K562 (cell line): ENCODE data around the gene SLC9A3. TPM values are rescaled to one million over a fixed set of nuclear protein-coding genes. Genes with fewer than 3 reads are reported as not detected.

ENCODE experiments used
- ATAC-seq: fragments of 200-7000 bp; cut with Tn5 transposase; 3 replicates; pipeline ENCODE4 v1.9.1; 2020; ENCODE audit warnings: moderate library complexity
- BruUV-seq: library from RNA; stranded (reverse); fragments of 400-500 nt; replicated peaks from 2 replicates; lab custom pipeline; 2021; lab: Mats Ljungman, UMichigan
- CTCF ChIA-PET: fragments of 300-600 bp; formaldehyde crosslinking; extraction: SDS; loops from one replicate; lab custom pipeline; 2021; ENCODE audit warnings: low intra/inter-chr PET ratio; lab: Yijun Ruan, JAX
- POLR2A ChIA-PET: fragments of 300-600, 350-650 bp; sonication (Branson Sonifier 250); formaldehyde crosslinking; extraction: SDS; loops from one replicate; lab custom pipeline; 2021; ENCODE audit warnings: antibody characterized with exemption, inconsistent platforms; lab: Yijun Ruan, JAX
- DNase-seq, 4 experiments: peaks; one replicate each; pipeline versions ENCODE4 v3.0.0 to v3.0.0-alpha.2; 2011 to 2018; ENCODE audit warnings: low spot score in 3 of 4, mixed read lengths in 3 of 4; ENCODE audit errors: extremely low read depth in 1 of 4
- FAIRE-seq: peaks from 2 replicates; lab custom pipeline; 2011; peaks lifted over from hg19 to GRCh38; lab: Jason Lieb, UNC
- H2AFZ ChIP-seq: 2 replicates; pipeline ENCODE4 v1.6.0; 2011; ENCODE audit warnings: low read depth, low read length, control low read depth, inconsistent platforms
- H3K27ac ChIP-seq: fragments of 200-600 bp; 3 replicates; pipeline ENCODE4 v1.8.0; 2011; ENCODE audit warnings: low read depth, mild to moderate bottlenecking, control low read depth, inconsistent platforms, low read length, moderate library complexity, mixed read lengths; ENCODE audit errors: extremely low read depth
- H3K27me3 ChIP-seq, 2 experiments: fragments of 300-600 bp in 1 of 2; 2 replicates in 1 of 2; 3 replicates in 1 of 2; pipeline versions ENCODE4 v1.6.0 to v1.8.0; 2011; ENCODE audit warnings: inconsistent platforms in 2 of 2, low read length in 2 of 2, mild to moderate bottlenecking in 1 of 2, mixed read lengths in 1 of 2, moderate library complexity in 1 of 2; ENCODE audit not compliant: control insufficient read depth in 2 of 2, insufficient read depth in 2 of 2
- H3K36me3 ChIP-seq: fragments of 300-600 bp; 3 replicates; pipeline ENCODE4 v1.8.0; 2011; ENCODE audit warnings: mild to moderate bottlenecking, low read length, inconsistent platforms; ENCODE audit not compliant: control insufficient read depth, insufficient read depth
- H3K4me1 ChIP-seq, 2 experiments: fragments of 200-600 bp in 1 of 2; replicated peaks in 1 of 2; 2 replicates in 1 of 2; 3 replicates in 1 of 2; pipeline versions ENCODE4 v1.5.1 to v1.8.0; 2011; ENCODE audit warnings: inconsistent platforms in 2 of 2, low read length in 2 of 2, mild to moderate bottlenecking in 1 of 2, mixed read lengths in 1 of 2, moderate library complexity in 1 of 2; ENCODE audit not compliant: control insufficient read depth in 2 of 2, insufficient read depth in 2 of 2
- H3K4me2 ChIP-seq: 2 replicates; pipeline ENCODE4 v1.6.1; 2011; ENCODE audit warnings: low read length, control low read depth, inconsistent platforms, mixed read lengths; ENCODE audit not compliant: insufficient read depth
- H3K4me3 ChIP-seq: fragments of 200-600 bp; sonication (generic), shearing (Covaris generic); 2 replicates; pipeline ENCODE4 v1.5.1; 2016; ENCODE audit warnings: control low read depth, inconsistent platforms
- H3K79me2 ChIP-seq: fragments of 200-600 bp; 3 replicates; pipeline ENCODE4 v1.8.0; 2011; ENCODE audit warnings: low read length, inconsistent platforms; ENCODE audit not compliant: control insufficient read depth, insufficient read depth
- H3K9ac ChIP-seq, 2 experiments: 2 replicates each; pipeline versions ENCODE4 v1.6.0 to v1.6.1; 2011; ENCODE audit warnings: low read depth in 2 of 2, low read length in 2 of 2, control low read depth in 1 of 2, inconsistent platforms in 1 of 2, mild to moderate bottlenecking in 1 of 2, mixed read lengths in 1 of 2; ENCODE audit not compliant: insufficient read depth in 1 of 2
- H3K9me1 ChIP-seq: one replicate; pipeline ENCODE4 v1.6.0; 2011; ENCODE audit warnings: inconsistent platforms, mild to moderate bottlenecking, low read length, moderate library complexity; ENCODE audit not compliant: control insufficient read depth, insufficient read depth
- H3K9me3 ChIP-seq: replicated peaks from 2 replicates; pipeline ENCODE4 v1.5.1; 2011; ENCODE audit warnings: low read depth, low read length, inconsistent platforms; ENCODE audit not compliant: control insufficient read depth, insufficient read depth
- H4K20me1 ChIP-seq: replicated peaks from 2 replicates; pipeline ENCODE4 v1.6.1; 2011; ENCODE audit warnings: low read length, inconsistent platforms, mixed read lengths; ENCODE audit not compliant: control insufficient read depth, insufficient read depth
- DEAF1 ChIP-seq: fragments of 450-650 bp; formaldehyde crosslinking; IDR thresholded peaks from 2 replicates; pipeline ENCODE4 v1.4.0; 2020; ENCODE audit warnings: mild to moderate bottlenecking, moderate library complexity
- ID3 ChIP-seq, 2 experiments: fragments of 250-450 bp in 1 of 2; fragments of 450-650 bp in 1 of 2; sonication (Bioruptor Pico) in 1 of 2; IDR thresholded peaks; 2 replicates each; pipeline versions ENCODE4 v1.6.1 to v1.8.0; 2016 to 2021; ENCODE audit warnings: mild to moderate bottlenecking in 2 of 2, moderate library complexity in 2 of 2, missing compliant biosample characterization in 1 of 2, missing genetic modification characterization in 1 of 2
- KHSRP ChIP-seq: fragments of 450-650 bp; IDR thresholded peaks from 2 replicates; pipeline ENCODE4 v1.6.1; 2017
- KLF10 ChIP-seq: fragments of 250-450 bp; sonication (Bioruptor Pico); IDR thresholded peaks from 2 replicates; pipeline ENCODE4 v1.6.1; 2021; ENCODE audit warnings: matching md5 sums
- NFE2 ChIP-seq: IDR thresholded peaks from 2 replicates; pipeline ENCODE4 v1.6.1; 2014; ENCODE audit warnings: antibody characterized with exemption, low read depth
- SFPQ ChIP-seq: fragments of 200-400 bp; formaldehyde crosslinking; IDR thresholded peaks from 2 replicates; pipeline ENCODE4 v1.6.1; 2017; ENCODE audit warnings: mild to moderate bottlenecking, low read depth, low read length, moderate library complexity
- ZBTB11 ChIP-seq, 3 experiments: fragments of 200-800 bp in 1 of 3; fragments of 250-450 bp in 1 of 3; fragments of 450-650 bp in 1 of 3; sonication (Bioruptor Pico) in 1 of 3; sonication (Bioruptor generic) in 1 of 3; formaldehyde crosslinking in 1 of 3; IDR thresholded peaks; 2 replicates each; pipeline versions ENCODE4 v1.6.1 to v1.8.0; 2016 to 2022; ENCODE audit warnings: mild to moderate bottlenecking in 2 of 3, missing genetic modification characterization in 2 of 3, missing compliant biosample characterization in 1 of 3, moderate library complexity in 1 of 3
- ZFP36 ChIP-seq: fragments of 150-350 bp; IDR thresholded peaks from 2 replicates; pipeline ENCODE4 v1.6.1; 2018; ENCODE audit warnings: low read length, low read depth; ENCODE audit not compliant: partially characterized antibody
- ZNF174 ChIP-seq: fragments of 250-450 bp; sonication (Bioruptor Pico); IDR thresholded peaks from 2 replicates; pipeline ENCODE4 v1.4.0; 2020; ENCODE audit warnings: mild to moderate bottlenecking
- ZNF253 ChIP-seq: fragments of 250-450 bp; sonication (Bioruptor Pico); conservative IDR thresholded peaks from 2 replicates; pipeline ENCODE4 v1.6.1; 2021; ENCODE audit warnings: mild to moderate bottlenecking
- WGBS: fragments of 100-300 bp; shearing (Covaris generic); methylation state at CpG from one replicate; pipeline ENCODE4 v1.1.6; 2016; ENCODE audit warnings: low coverage, mixed read lengths; ENCODE audit not compliant: insufficient coverage; ENCODE audit errors: missing lambda C conversion rate; 5-methylcytosine and 5-hydroxymethylcytosine counted together
- in situ Hi-C: fragments of 300-500 bp; cut with MboI; formaldehyde crosslinking; loops from 4 replicates; pipeline ENCODE4 v1.15.0; 2018; ENCODE audit warnings: inconsistent platforms, mixed read lengths
- intact Hi-C: fragments of 100-400 bp; cut with micrococcal nuclease; formaldehyde crosslinking; loops from 2 replicates; pipeline ENCODE4 v1.14.2; 2022
- polyA plus RNA-seq, 8 experiments: library from polyadenylated mRNA; depleted of rRNA in 4 of 8; stranded (reverse) in 5 of 8; unstranded in 3 of 8; fragments of >200 nt; fragmentation: Nextera tagmentation in 2 of 8; fragmentation: Illumina TruSeq in 1 of 8; extraction: Ambion mirVana in 2 of 8; extraction: Trizol in 1 of 8; gene quantifications; 2 replicates each; pipeline versions ENCODE4 v1.2.1 to v1.2.3, GENCODE V29; 2011 to 2014; ENCODE audit warnings: inconsistent platforms in 1 of 8, missing spikeins in 1 of 8
- total RNA-seq, 7 experiments: library from RNA; depleted of rRNA in 6 of 7; stranded (reverse); fragments of >200 nt in 6 of 7; fragmentation: Illumina TruSeq in 2 of 7; extraction: Trizol in 2 of 7; gene quantifications; 2 replicates each; pipeline versions ENCODE4 v1.2.1 to v1.2.3, GENCODE V29; 2011 to 2021; ENCODE audit warnings: low replicate concordance in 1 of 7
- TF ChIP-seq, protein P1 (sequence below): sonication (generic); formaldehyde crosslinking; IDR thresholded peaks from 2 replicates; pipeline ENCODE4 v1.8.0; 2022; ENCODE audit warnings: mild to moderate bottlenecking, low read depth, missing genetic modification reagents

SLC9A3 gene
- total and polyA plus RNA-seq, 9 of the 15 experiments (the other 6 are each of a cell fraction or from before 2014, with no cell fraction given) = 1.5 to 5.8 (median 3.7) TPM; not detected in 2

- H4K20me1 ChIP-seq = peaks cover 15% of the 10 kb centered on the region; the same call in 1 of the 2 replicates
- H3K4me2 ChIP-seq = no peak overlapping the region
- H3K4me3 ChIP-seq = no peak overlapping the region
- H3K36me3 ChIP-seq = no peaks in the 10 kb centered on the region; the same call in 2 of the 3 replicates
- ChIA-PET POLR2A (interaction anchor here (0.6 to 0.8 kb wide), 2 partner anchors 17 to 137 kb away, joined by 4 read pairs; no protein-coding TSS in a partner anchor), CTCF (no interaction called here)
- in situ Hi-C loops = no loop called here
- H3K4me1 ChIP-seq = peaks cover 1 to 87% of the 10 kb centered on the region in 2 experiments; a peak in 4 of 5 replicates
- intact Hi-C loops = loop anchor here (10.0 kb wide), 1 partner anchor 138 kb away; the partner anchor contains the start of gene CEP72
- WGBS = 20% methylated on average over 7 of the region's 9 CpGs
- FAIRE-seq = no peak
- TF ChIP-seq KHSRP (no peak), KLF10 (CRISPR knock-in tag) (no peak), NFE2 (no peak), DEAF1 (CRISPR knock-in tag) (no peak), SFPQ (no peak), ZFP36 (no peak), ZNF253 (CRISPR knock-in tag) (no peak), ZNF174 (CRISPR knock-in tag) (no peak), ID3 (CRISPR knock-in tag; IDR thresholded peaks at IDR 0.05) (no peak), ID3 (tag; IDR thresholded peaks at IDR 0.05) (no peak), ZBTB11 (CRISPR knock-in tag; IDR thresholded peaks at IDR 0.05) (no peak)
- TF ChIP-seq, protein P1, sequence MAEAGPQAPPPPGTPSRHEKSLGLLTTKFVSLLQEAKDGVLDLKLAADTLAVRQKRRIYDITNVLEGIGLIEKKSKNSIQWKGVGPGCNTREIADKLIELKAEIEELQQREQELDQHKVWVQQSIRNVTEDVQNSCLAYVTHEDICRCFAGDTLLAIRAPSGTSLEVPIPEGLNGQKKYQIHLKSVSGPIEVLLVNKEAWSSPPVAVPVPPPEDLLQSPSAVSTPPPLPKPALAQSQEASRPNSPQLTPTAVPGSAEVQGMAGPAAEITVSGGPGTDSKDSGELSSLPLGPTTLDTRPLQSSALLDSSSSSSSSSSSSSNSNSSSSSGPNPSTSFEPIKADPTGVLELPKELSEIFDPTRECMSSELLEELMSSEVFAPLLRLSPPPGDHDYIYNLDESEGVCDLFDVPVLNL (CRISPR knock-in tag) = no peak
- no peak for DNase-seq
- peaks cover 11% of the 10 kb centered on the region for H3K79me2 ChIP-seq
- H3K9me3 ChIP-seq = no peaks in the 10 kb centered on the region
- no peaks in the 10 kb centered on the region for H3K9me1 ChIP-seq
- no peak overlapping the region for H2AFZ ChIP-seq
- ATAC-seq = no peak
- peaks cover 20 to 67% of the 10 kb centered on the region in 2 experiments; a peak in 4 of 5 replicates for H3K27me3 ChIP-seq
- H3K27ac ChIP-seq = no peak overlapping the region
- H3K9ac ChIP-seq = no peak overlapping the region
- BruUV-seq = no TSS peak
Measured at GRCh38 chr5:476814-477175, 47.5 kb downstream of the SLC9A3 start.
